Body of pancreas (tissue), 4 donors: ENCODE results near the gene PLEKHF1.

Source experiments
- POLR2A ChIP-seq, 3 donors: fragments of 450-650 bp; IDR thresholded peaks; one replicate each; pipeline ENCODE4 v1.6.1; 2016; ENCODE audit warnings: antibody characterized with exemption in 3 of 3, mild to moderate bottlenecking in 2 of 3
- TF ChIP-seq, protein P1 (sequence below), 7 experiments: fragments of 450-650 bp in 4 of 7; fragments of 200-600 bp in 3 of 7; sonication (generic) in 3 of 7; IDR thresholded peaks; one replicate each; pipeline ENCODE4 v1.5.1; 2016 to 2019; ENCODE audit warnings: antibody characterized with exemption in 7 of 7

DNA sequence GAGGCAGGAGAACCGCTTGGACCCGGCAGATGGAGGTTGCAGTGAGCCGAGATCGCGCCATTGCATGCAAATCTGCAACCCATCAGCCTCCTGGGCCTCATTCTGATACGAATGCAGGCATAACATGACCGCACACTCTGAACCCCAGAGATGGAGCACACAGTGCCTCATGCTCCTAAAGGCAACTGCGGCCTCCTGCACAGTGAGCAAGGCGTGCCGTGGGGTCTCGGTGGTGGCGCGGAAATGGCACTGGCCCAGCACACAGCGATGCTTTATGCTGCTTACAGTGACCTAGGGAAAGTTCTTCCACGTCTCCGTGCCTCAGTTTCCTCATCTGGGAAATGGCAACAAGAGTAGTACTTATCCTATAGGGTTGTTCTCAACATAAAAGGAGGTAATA is 51.8 kb downstream of the PLEKHF1 start:
- TF ChIP-seq, protein P1, sequence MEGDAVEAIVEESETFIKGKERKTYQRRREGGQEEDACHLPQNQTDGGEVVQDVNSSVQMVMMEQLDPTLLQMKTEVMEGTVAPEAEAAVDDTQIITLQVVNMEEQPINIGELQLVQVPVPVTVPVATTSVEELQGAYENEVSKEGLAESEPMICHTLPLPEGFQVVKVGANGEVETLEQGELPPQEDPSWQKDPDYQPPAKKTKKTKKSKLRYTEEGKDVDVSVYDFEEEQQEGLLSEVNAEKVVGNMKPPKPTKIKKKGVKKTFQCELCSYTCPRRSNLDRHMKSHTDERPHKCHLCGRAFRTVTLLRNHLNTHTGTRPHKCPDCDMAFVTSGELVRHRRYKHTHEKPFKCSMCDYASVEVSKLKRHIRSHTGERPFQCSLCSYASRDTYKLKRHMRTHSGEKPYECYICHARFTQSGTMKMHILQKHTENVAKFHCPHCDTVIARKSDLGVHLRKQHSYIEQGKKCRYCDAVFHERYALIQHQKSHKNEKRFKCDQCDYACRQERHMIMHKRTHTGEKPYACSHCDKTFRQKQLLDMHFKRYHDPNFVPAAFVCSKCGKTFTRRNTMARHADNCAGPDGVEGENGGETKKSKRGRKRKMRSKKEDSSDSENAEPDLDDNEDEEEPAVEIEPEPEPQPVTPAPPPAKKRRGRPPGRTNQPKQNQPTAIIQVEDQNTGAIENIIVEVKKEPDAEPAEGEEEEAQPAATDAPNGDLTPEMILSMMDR (IDR thresholded peaks at IDR 0.05), result no peak
- TF ChIP-seq POLR2A (IDR thresholded peaks at IDR 0.05), result no peak
